ENCODE data around the gene ALDOB.

- TF ChIP-seq CEBPB (IDR thresholded peaks at IDR 0.05) (no peak), TAF1 (IDR thresholded peaks at IDR 0.05; ENCODE audit: low read depth) (no peak), RAD21 (IDR thresholded peaks at IDR 0.05; ENCODE audit: low read depth) (no peak), TCF12 (IDR thresholded peaks at IDR 0.05; ENCODE audit: low read depth) (no peak), CREB1 (IDR thresholded peaks at IDR 0.05; ENCODE audit: low read depth) (no peak), REST (IDR thresholded peaks at IDR 0.05; ENCODE audit: low read depth) (no peak)
Observed at GRCh38 chr9:101394687-101395086, 40.9 kb downstream of the ALDOB start.

Measured in Ishikawa (cell line).